Activated T-helper 17 cell treated with anti-CD3 and anti-CD28 coated beads, Interleukin-2, amount 50 U/mL, for 72 hours (primary cell): Measurements from ENCODE around the gene RAVER2. TPM values are rescaled to one million over a fixed set of nuclear protein-coding genes. Genes with fewer than 3 reads are reported as not detected.
A peak's percentile ranks its signal among the peaks of the same experiment; 100 is the strongest.

Source experiments
- ATAC-seq: fragments of 150-1000 bp; cut with Tn5 transposase; replicated peaks from 2 replicates; pipeline ENCODE4 v1.10.0; 2021; ENCODE audit warnings: mild to moderate bottlenecking, moderate library complexity
- H3K27ac Mint-ChIP-seq: one replicate; pipeline ENCODE4 v1.8.0; 2022; ENCODE audit warnings: mixed read lengths
- H3K27me3 Mint-ChIP-seq: one replicate; pipeline ENCODE4 v1.8.0; 2022; ENCODE audit warnings: mixed read lengths
- H3K36me3 Mint-ChIP-seq: one replicate; pipeline ENCODE4 v1.8.0; 2022; ENCODE audit warnings: low read depth, mild to moderate bottlenecking, mixed read lengths
- H3K4me1 Mint-ChIP-seq: one replicate; pipeline ENCODE4 v1.8.0; 2022; ENCODE audit warnings: mixed read lengths
- H3K4me3 Mint-ChIP-seq: one replicate; pipeline ENCODE4 v1.8.0; 2022; ENCODE audit warnings: mild to moderate bottlenecking, mixed read lengths
- H3K9me3 Mint-ChIP-seq: one replicate; pipeline ENCODE4 v1.8.0; 2022; ENCODE audit warnings: mixed read lengths
- total RNA-seq, 2 donors: library from RNA; stranded (reverse); gene quantifications; one replicate each; pipeline ENCODE4 v1.2.3, GENCODE V29; 2022

RAVER2 gene
- total RNA-seq, 2 donors from 2014 or later, result 1.5 to 2.5 TPM

GRCh38 chr1:64841330-64842065 lies 96.6 kb downstream of the RAVER2 start:
- Mint-ChIP-seq H3K36me3 (peaks cover 98% of the 10 kb centered on the region), H3K4me1 (peaks cover 3% of the 10 kb centered on the region), H3K27ac (no peak overlapping the region), H3K4me3 (no peak overlapping the region), H3K27me3 (no peaks in the 10 kb centered on the region), H3K9me3 (no peaks in the 10 kb centered on the region)
- no peak for ATAC-seq

GRCh38 chr1:64842224-64842623 lies 97.3 kb downstream of the RAVER2 start:
- peaks cover 98% of the 10 kb centered on the region for H3K36me3 Mint-ChIP-seq
- no peaks in the 10 kb centered on the region for H3K27me3 Mint-ChIP-seq
- no peak overlapping the region for H3K27ac Mint-ChIP-seq
- no peak for ATAC-seq
- peaks cover 3% of the 10 kb centered on the region for H3K4me1 Mint-ChIP-seq
- no peak overlapping the region for H3K4me3 Mint-ChIP-seq
- H3K9me3 Mint-ChIP-seq, result no peaks in the 10 kb centered on the region

GRCh38 chr1:64843675-64844074 lies 98.8 kb downstream of the RAVER2 start:
- H3K4me3 Mint-ChIP-seq, result no peak overlapping the region
- no peaks in the 10 kb centered on the region for H3K9me3 Mint-ChIP-seq
- peaks cover 3% of the 10 kb centered on the region for H3K4me1 Mint-ChIP-seq
- no peaks in the 10 kb centered on the region for H3K27me3 Mint-ChIP-seq
- no peak overlapping the region for H3K27ac Mint-ChIP-seq
- ATAC-seq, result no peak
- peaks cover 98% of the 10 kb centered on the region for H3K36me3 Mint-ChIP-seq

- H3K36me3 Mint-ChIP-seq, result peaks cover 98% of the 10 kb centered on the region
Measured at GRCh38 chr1:64844175-64844574, 99.3 kb downstream of the RAVER2 start.

GRCh38 chr1:64844609-64845008 lies 99.7 kb downstream of the RAVER2 start:
- peaks cover 3% of the 10 kb centered on the region for H3K4me1 Mint-ChIP-seq
- H3K9me3 Mint-ChIP-seq, result no peaks in the 10 kb centered on the region
- no peak overlapping the region for H3K4me3 Mint-ChIP-seq
- H3K27me3 Mint-ChIP-seq, result no peaks in the 10 kb centered on the region
- peaks cover 98% of the 10 kb centered on the region for H3K36me3 Mint-ChIP-seq
- ATAC-seq, result no peak
- peak overlapping the region; percentile 37 for H3K27ac Mint-ChIP-seq

More at GRCh38 chr1:64844175-64844574, 99.3 kb downstream of the RAVER2 start:
- Mint-ChIP-seq H3K9me3 (no peaks in the 10 kb centered on the region), H3K4me1 (peaks cover 3% of the 10 kb centered on the region), H3K4me3 (no peak overlapping the region), H3K27me3 (no peaks in the 10 kb centered on the region), H3K27ac (no peak overlapping the region)
- ATAC-seq, result no peak

- H3K4me3 Mint-ChIP-seq, result no peak overlapping the region
- ATAC-seq, result no peak
- H3K36me3 Mint-ChIP-seq, result peaks cover 98% of the 10 kb centered on the region
- peak overlapping the region; percentile 81 for H3K27ac Mint-ChIP-seq
- H3K27me3 Mint-ChIP-seq, result no peaks in the 10 kb centered on the region
- H3K4me1 Mint-ChIP-seq, result peaks cover 3% of the 10 kb centered on the region
- H3K9me3 Mint-ChIP-seq, result no peaks in the 10 kb centered on the region
Measured at GRCh38 chr1:64845831-64846425, 101.1 kb downstream of the RAVER2 start.

GRCh38 chr1:64846573-64847430 lies 101.9 kb downstream of the RAVER2 start:
- no peak for ATAC-seq
- Mint-ChIP-seq H3K27me3 (no peaks in the 10 kb centered on the region), H3K27ac (peak overlapping the region; percentile 81), H3K4me3 (no peak overlapping the region), H3K36me3 (peaks cover 98% of the 10 kb centered on the region), H3K9me3 (no peaks in the 10 kb centered on the region), H3K4me1 (peaks cover 3% of the 10 kb centered on the region)

GRCh38 chr1:64847666-64848065 lies 102.8 kb downstream of the RAVER2 start:
- no peak overlapping the region for H3K4me3 Mint-ChIP-seq
- H3K4me1 Mint-ChIP-seq, result peaks cover 3% of the 10 kb centered on the region
- H3K36me3 Mint-ChIP-seq, result peaks cover 100% of the 10 kb centered on the region
- no peaks in the 10 kb centered on the region for H3K9me3 Mint-ChIP-seq
- H3K27me3 Mint-ChIP-seq, result no peaks in the 10 kb centered on the region
- no peak for ATAC-seq
- H3K27ac Mint-ChIP-seq, result no peak overlapping the region

GRCh38 chr1:64848136-64848535 lies 103.3 kb downstream of the RAVER2 start:
- Mint-ChIP-seq H3K27ac (no peak overlapping the region), H3K36me3 (peaks cover 100% of the 10 kb centered on the region), H3K4me1 (peaks cover 3% of the 10 kb centered on the region), H3K27me3 (no peaks in the 10 kb centered on the region), H3K4me3 (no peak overlapping the region), H3K9me3 (no peaks in the 10 kb centered on the region)
- no peak for ATAC-seq

GRCh38 chr1:64848803-64849202 lies 103.9 kb downstream of the RAVER2 start:
- H3K27me3 Mint-ChIP-seq, result no peaks in the 10 kb centered on the region
- no peaks in the 10 kb centered on the region for H3K9me3 Mint-ChIP-seq
- no peak overlapping the region for H3K27ac Mint-ChIP-seq
- ATAC-seq, result no peak
- no peak overlapping the region for H3K4me3 Mint-ChIP-seq
- peaks cover 3% of the 10 kb centered on the region for H3K4me1 Mint-ChIP-seq
- H3K36me3 Mint-ChIP-seq, result peaks cover 100% of the 10 kb centered on the region

- Mint-ChIP-seq H3K27ac (peak overlapping the region; percentile 81), H3K4me3 (no peak overlapping the region), H3K27me3 (no peaks in the 10 kb centered on the region), H3K9me3 (no peaks in the 10 kb centered on the region), H3K4me1 (peaks cover 3% of the 10 kb centered on the region), H3K36me3 (peaks cover 100% of the 10 kb centered on the region)
- ATAC-seq, result no peak
Measured at GRCh38 chr1:64849942-64850341, 105.1 kb downstream of the RAVER2 start.

GRCh38 chr1:64850846-64851245 lies 106.0 kb downstream of the RAVER2 start:
- Mint-ChIP-seq H3K4me3 (no peak overlapping the region), H3K27ac (peak overlapping the region; percentile 81), H3K27me3 (no peaks in the 10 kb centered on the region), H3K9me3 (no peaks in the 10 kb centered on the region), H3K4me1 (peaks cover 3% of the 10 kb centered on the region), H3K36me3 (peaks cover 100% of the 10 kb centered on the region)
- no peak for ATAC-seq

- no peaks in the 10 kb centered on the region for H3K4me1 Mint-ChIP-seq
- H3K27me3 Mint-ChIP-seq, result no peaks in the 10 kb centered on the region
- H3K9me3 Mint-ChIP-seq, result no peaks in the 10 kb centered on the region
- no peak for ATAC-seq
- no peak overlapping the region for H3K4me3 Mint-ChIP-seq
- H3K27ac Mint-ChIP-seq, result peak overlapping the region; percentile 82
- peaks cover 99% of the 10 kb centered on the region for H3K36me3 Mint-ChIP-seq
Measured at GRCh38 chr1:64851664-64852063, 106.8 kb downstream of the RAVER2 start.

- ATAC-seq, result no peak
- peak overlapping the region; percentile 77 for H3K27ac Mint-ChIP-seq
Measured at GRCh38 chr1:64854674-64855073, 109.8 kb downstream of the RAVER2 start.

More at GRCh38 chr1:64854674-64855073, 109.8 kb downstream of the RAVER2 start:
- Mint-ChIP-seq H3K27me3 (no peaks in the 10 kb centered on the region), H3K4me1 (peaks cover 8% of the 10 kb centered on the region), H3K36me3 (peaks cover 99% of the 10 kb centered on the region), H3K4me3 (no peak overlapping the region), H3K9me3 (no peaks in the 10 kb centered on the region)
